GM12892 (cell line): ENCODE measurements around the gene OR10G4. TPM values are rescaled to one million over a fixed set of nuclear protein-coding genes. Genes with fewer than 3 reads are reported as not detected.
"Not testable (repeated sequence)": the region's sequence is repeated elsewhere in the genome, so short reads cannot be mapped to it uniquely, and the experiment has no call there.

Experiments
- DNase-seq: peaks from one replicate; pipeline ENCODE4 v3.0.0; 2011; ENCODE audit not compliant: insufficient read length
- FAIRE-seq: peaks from 2 replicates; lab custom pipeline; 2011; peaks lifted over from hg19 to GRCh38; lab: Jason Lieb, UNC
- POLR2A ChIP-seq: IDR thresholded peaks from 2 replicates; pipeline ENCODE4 v1.6.1; 2011; ENCODE audit warnings: low read depth, low read length, control low read depth
- POLR2AphosphoS5 ChIP-seq: IDR thresholded peaks from 2 replicates; pipeline ENCODE4 v1.6.1; 2011; ENCODE audit warnings: low read depth, low read length, control low read depth
- TAF1 ChIP-seq: IDR thresholded peaks from 2 replicates; pipeline ENCODE4 v1.6.1; 2011; ENCODE audit warnings: low read depth, mild to moderate bottlenecking, control low read depth, low read length, borderline replicate concordance
- polyA plus RNA-seq: library from polyadenylated mRNA; unstranded; fragments of >200 nt; gene quantifications from one replicate; pipeline ENCODE4 v1.2.1, GENCODE V29; 2012; ENCODE audit warnings: missing spikeins, inconsistent platforms; ENCODE audit not compliant: missing spikeins

Gene OR10G4
- not detected for polyA plus RNA-seq

- FAIRE-seq (no peak), DNase-seq (no peak)
- TF ChIP-seq POLR2A (no peak), POLR2AphosphoS5 (no peak), TAF1 (no peak)
These were observed at the start of gene OR10G4 for GRCh38 chr11:124012697-124013096. OR10G4 (plus strand) TSS chr11:124012997; CDS start chr11:124015575, 2,578 bp downstream.

GRCh38 chr11:123973816-123974215 is 39.0 kb upstream of the OR10G4 start:
- no peak for FAIRE-seq
- TF ChIP-seq POLR2A (no peak), TAF1 (no peak), POLR2AphosphoS5 (no peak)

GRCh38 chr11:123976770-123977560 is 35.8 kb upstream of the OR10G4 start:
- FAIRE-seq (no peak), DNase-seq (no peak)
- TF ChIP-seq TAF1 (no peak), POLR2A (no peak), POLR2AphosphoS5 (no peak)

More at GRCh38 chr11:123973816-123974215, 39.0 kb upstream of the OR10G4 start:
- no peak for DNase-seq

- FAIRE-seq: no peak
- no peak for DNase-seq
- TF ChIP-seq TAF1 (no peak), POLR2AphosphoS5 (no peak), POLR2A (no peak)
These were observed 35.0 kb upstream of the OR10G4 start, which contains the start of gene OR10S1 for GRCh38 chr11:123977731-123978347. OR10S1 (minus strand) TSS chr11:123977781; CDS start chr11:123977664, 117 bp downstream.

GRCh38 chr11:123979311-123979710 is 33.5 kb upstream of the OR10G4 start:
- FAIRE-seq (no peak), DNase-seq (no peak)
- TF ChIP-seq POLR2AphosphoS5 (no peak), TAF1 (no peak)

GRCh38 chr11:123995119-123995518 is 17.7 kb upstream of the OR10G4 start, which contains the start of gene OR10G6:
OR10G6 (minus strand) TSS chr11:123995161; CDS start chr11:123995161, 0 bp downstream.
- FAIRE-seq (no peak), DNase-seq (no peak)
- no peak for TF ChIP-seq POLR2AphosphoS5

- FAIRE-seq, DNase-seq: not testable (repeated sequence)
These were observed 3.0 kb downstream of the OR10G4 start for GRCh38 chr11:124015837-124016236.

GRCh38 chr11:124026498-124026897 is 13.7 kb downstream of the OR10G4 start, which contains the start of gene OR10G8:
OR10G8 (plus strand) TSS chr11:124026798; CDS start chr11:124029623, 2,825 bp downstream.
- FAIRE-seq (no peak), DNase-seq (no peak)
- TF ChIP-seq POLR2A (no peak), POLR2AphosphoS5 (no peak), TAF1 (no peak)

- no peak for DNase-seq
- no peak for TF ChIP-seq POLR2AphosphoS5
- TF ChIP-seq POLR2A: no peak
- no peak for FAIRE-seq
These were observed 23.9 kb downstream of the OR10G4 start for GRCh38 chr11:124036666-124037065.

GRCh38 chr11:124039557-124039956 is 26.8 kb downstream of the OR10G4 start:
- FAIRE-seq: no peak
- no peak for DNase-seq
- TF ChIP-seq POLR2AphosphoS5 (no peak), TAF1 (no peak)

GRCh38 chr11:124041254-124041653 is 28.5 kb downstream of the OR10G4 start, which contains the start of gene OR10G7:
OR10G7 (minus strand) TSS chr11:124041325; CDS start chr11:124039001, 2,324 bp downstream.
- DNase-seq: no peak
- FAIRE-seq: no peak
- TF ChIP-seq TAF1: no peak

- no peak for FAIRE-seq
- DNase-seq: no peak
- TF ChIP-seq POLR2AphosphoS5: no peak
- TF ChIP-seq POLR2A: no peak
- TF ChIP-seq TAF1: no peak
These were observed 30.6 kb downstream of the OR10G4 start for GRCh38 chr11:124043420-124043819.
